Gastrocnemius medialis (tissue), 4 donors: ENCODE measurements around the gene HMCN2.

Source experiments
- CTCF ChIP-seq, 5 experiments: fragments of 450-650 bp in 3 of 5; fragments of 200-600 bp in 2 of 5; sonication (generic) in 2 of 5; IDR thresholded peaks in 4 of 5; conservative IDR thresholded peaks in 1 of 5; 1 replicate in 4 of 5; 2 replicates in 1 of 5; pipeline ENCODE4 v1.5.1; 2016 to 2019; ENCODE audit warnings: antibody characterized with exemption in 5 of 5, mild to moderate bottlenecking in 3 of 5, moderate library complexity in 3 of 5
- POLR2A ChIP-seq, 2 donors: fragments of 450-650 bp; IDR thresholded peaks; one replicate each; pipeline ENCODE4 v1.6.1; 2017; ENCODE audit warnings: antibody characterized with exemption in 2 of 2, mild to moderate bottlenecking in 2 of 2, moderate library complexity in 2 of 2

- TF ChIP-seq CTCF (IDR thresholded peaks at IDR 0.05 in 4 of 5, conservative IDR thresholded peaks at IDR 0.05 in 1 of 5) = no peak
- no peak for TF ChIP-seq POLR2A (IDR thresholded peaks at IDR 0.05)
Measured at GRCh38 chr9:130239363-130239695, 26.2 kb upstream of the HMCN2 start.
